ENCODE measurements around the gene PRKCE.

PRKCE gene

DNA sequence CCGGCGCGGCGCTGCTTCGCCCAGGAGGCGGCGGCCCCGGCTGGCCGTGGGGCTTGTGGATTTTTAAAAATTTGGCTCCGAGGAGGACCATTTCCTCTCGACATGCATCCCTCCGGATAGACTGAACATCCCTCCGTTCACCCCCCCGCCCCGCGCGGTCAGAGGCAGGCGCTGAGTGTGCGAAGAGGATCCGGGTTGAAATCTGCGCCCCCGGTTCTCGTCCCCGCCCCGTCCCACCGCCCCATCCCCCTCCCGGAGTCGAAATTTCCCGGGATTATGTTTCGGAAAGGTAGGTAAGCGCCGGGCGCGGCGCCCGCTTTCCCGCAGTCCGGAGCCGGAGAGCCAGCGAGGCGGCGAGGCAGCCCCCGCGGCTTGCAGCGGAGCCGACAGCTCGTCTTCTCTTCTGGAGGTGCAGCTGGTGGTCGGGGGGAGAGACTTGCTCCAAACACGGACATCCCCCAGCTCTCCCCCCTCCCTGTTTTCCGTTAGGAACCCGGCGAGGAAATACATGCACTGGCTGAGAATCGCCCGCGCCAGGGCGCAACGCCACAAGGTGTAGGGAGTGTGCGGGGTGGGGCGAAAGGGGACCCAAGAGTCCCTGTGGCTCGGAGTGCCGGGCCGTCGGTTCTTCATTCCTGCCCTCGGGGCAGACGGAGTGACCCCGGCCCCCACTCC is at the start of gene PRKCE:
Gene PRKCE, plus strand, starts transcription at position 261 of the 675 bp plus-strand sequence.
- Mint-ChIP-seq H3K4me3 (peak within 1 kb of the TSS; percentile 93), H3K27me3 (ENCODE audit: low read depth) (peaks cover 21% of the 10 kb centered on the region), H3K27ac (peak within 1 kb of the TSS; percentile 98), H3K9me3 (no peaks in the 10 kb centered on the region), H3K36me3 (ENCODE audit: low read depth) (peaks cover 4% of the 10 kb centered on the region), H3K4me1 (ENCODE audit: low read depth) (peaks cover 33% of the 10 kb centered on the region)
- peak; percentile 19 for DNase-seq (ENCODE audit: low spot score)

DNA sequence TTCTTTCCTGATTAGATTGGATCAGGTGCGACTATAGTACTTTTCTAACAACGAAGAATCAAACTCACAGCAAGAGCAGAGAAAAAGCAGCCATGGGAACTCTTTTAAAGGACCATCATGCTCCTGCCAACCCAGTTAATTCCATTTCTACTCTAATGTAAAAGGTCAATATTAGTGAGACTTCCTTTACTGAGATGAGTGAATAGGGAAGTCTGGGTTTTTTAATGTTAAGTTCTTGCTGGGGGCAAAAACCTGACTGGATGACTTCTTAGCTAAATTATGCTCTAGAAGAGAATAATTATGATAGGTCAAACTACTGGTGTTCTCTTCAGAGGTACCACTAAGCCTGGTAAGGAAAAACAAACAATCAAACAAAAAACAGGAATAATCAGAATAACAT is 48.9 kb upstream of the PRKCE start:
- H3K27ac Mint-ChIP-seq: no peak overlapping the region
- H3K4me3 Mint-ChIP-seq: no peak overlapping the region
- H3K36me3 Mint-ChIP-seq (ENCODE audit: low read depth): peaks cover 41% of the 10 kb centered on the region

DNA sequence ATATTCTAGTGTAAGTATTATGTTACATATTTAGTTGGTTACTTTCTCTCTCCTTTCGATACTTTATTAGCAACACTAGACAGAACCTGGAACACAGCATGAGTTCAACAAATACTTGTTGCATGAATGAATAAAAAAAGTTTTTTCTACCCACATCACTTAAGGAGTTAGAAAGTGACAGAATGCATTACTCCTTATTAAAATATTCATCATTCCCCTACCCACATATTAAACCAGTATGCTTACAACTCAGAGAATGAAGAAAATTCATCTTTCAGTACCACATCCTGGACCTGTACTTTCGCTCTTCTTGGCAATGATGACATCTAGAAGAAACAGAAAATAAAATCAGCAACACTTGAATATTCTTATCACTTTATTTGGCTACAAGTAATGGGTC is 46.4 kb upstream of the PRKCE start:
- Mint-ChIP-seq H3K27me3 (ENCODE audit: low read depth) (no peaks in the 10 kb centered on the region), H3K9me3 (no peaks in the 10 kb centered on the region), H3K4me1 (ENCODE audit: low read depth) (peaks cover 20% of the 10 kb centered on the region), H3K36me3 (ENCODE audit: low read depth) (peaks cover 22% of the 10 kb centered on the region), H3K27ac (no peak overlapping the region), H3K4me3 (no peak overlapping the region)
- no peak for DNase-seq (ENCODE audit: low spot score)

More for the DNA sequence above, 48.9 kb upstream of the PRKCE start:
- Mint-ChIP-seq H3K9me3 (no peaks in the 10 kb centered on the region), H3K4me1 (ENCODE audit: low read depth) (peaks cover 9% of the 10 kb centered on the region), H3K27me3 (ENCODE audit: low read depth) (no peaks in the 10 kb centered on the region)
- DNase-seq (ENCODE audit: low spot score): no peak

DNA sequence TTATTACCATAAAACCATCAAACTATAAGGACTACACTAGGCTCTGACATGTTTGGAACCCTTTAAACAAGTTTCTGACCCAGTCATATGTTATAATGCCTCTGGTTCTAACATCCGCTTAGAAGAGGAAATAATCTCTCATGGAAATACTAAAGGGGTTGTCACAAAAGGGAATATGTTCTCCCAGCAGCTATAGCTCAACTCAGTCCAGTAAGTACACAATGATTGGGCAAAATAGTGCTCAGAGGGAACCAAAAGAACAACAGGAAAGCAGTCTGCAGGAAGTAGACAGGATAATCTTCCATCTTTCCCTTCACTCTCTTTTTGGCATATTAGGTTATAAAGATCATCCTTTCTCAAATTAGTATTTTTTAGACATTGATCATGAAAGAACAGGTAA is 44.7 kb upstream of the PRKCE start:
- Mint-ChIP-seq H3K27me3 (ENCODE audit: low read depth) (no peaks in the 10 kb centered on the region), H3K9me3 (no peaks in the 10 kb centered on the region), H3K4me3 (no peak overlapping the region), H3K36me3 (ENCODE audit: low read depth) (peaks cover 12% of the 10 kb centered on the region), H3K4me1 (ENCODE audit: low read depth) (peaks cover 26% of the 10 kb centered on the region), H3K27ac (no peak overlapping the region)
- no peak for DNase-seq (ENCODE audit: low spot score)

DNA sequence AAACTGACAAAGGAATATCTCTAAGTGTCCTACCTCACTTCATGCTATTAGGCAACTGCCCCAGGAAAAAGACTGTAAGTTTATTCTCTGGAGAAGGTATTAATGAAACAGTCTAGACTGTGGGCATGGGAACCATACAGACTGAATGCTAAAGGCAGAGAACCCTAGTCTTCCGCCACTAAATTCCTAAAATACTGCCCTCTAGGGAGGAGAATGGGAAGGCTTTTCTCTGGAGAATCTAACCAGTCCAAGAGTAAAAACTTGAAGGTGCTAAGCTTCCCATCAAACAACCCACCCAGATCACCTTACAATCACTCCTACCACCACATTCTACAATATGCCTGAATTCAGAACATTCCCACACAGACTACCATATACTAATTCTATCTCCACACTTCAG is 43.8 kb upstream of the PRKCE start:
- Mint-ChIP-seq H3K9me3 (no peaks in the 10 kb centered on the region), H3K27me3 (ENCODE audit: low read depth) (no peaks in the 10 kb centered on the region), H3K4me1 (ENCODE audit: low read depth) (peaks cover 27% of the 10 kb centered on the region), H3K27ac (no peak overlapping the region), H3K4me3 (no peak overlapping the region), H3K36me3 (ENCODE audit: low read depth) (peaks cover 10% of the 10 kb centered on the region)
- no peak for DNase-seq (ENCODE audit: low spot score)

DNA sequence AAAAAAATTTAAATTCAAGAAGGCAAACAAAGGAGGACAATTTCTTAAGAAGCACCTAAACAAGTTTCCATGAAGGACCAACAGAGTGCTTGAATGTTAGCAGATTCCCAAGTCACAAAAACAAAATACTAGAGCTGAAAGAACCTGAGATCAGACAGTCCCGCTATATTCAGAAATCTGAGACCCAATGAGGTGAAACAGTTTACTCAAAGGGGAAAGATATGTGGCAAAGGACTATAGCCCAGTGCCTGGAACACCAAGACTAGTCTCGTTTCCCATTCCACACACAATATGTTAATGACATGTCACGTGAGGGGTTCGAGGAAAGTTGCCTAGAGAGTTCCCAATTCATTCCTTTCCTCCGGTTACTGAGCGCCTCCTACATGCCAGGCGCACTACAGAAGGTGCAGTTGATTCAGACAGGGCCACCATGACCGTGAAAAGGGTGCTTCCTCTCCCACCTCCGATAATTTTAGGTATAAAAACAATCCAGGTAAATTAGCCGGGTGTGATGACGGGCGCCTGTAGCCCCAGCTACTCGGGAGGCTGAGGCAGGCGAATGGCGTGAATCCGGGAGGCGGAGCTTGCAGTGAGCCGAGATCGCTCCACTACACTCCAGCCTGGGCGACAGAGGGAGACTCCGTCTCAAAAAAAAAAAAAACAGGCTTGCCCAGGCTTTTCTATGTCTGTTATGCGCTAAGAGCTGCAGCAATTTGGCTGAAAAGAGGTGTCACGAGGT is 41.0 kb upstream of the PRKCE start:
- no peaks in the 10 kb centered on the region for H3K9me3 Mint-ChIP-seq
- H3K27ac Mint-ChIP-seq: peak overlapping the region; percentile 90
- no peaks in the 10 kb centered on the region for H3K27me3 Mint-ChIP-seq (ENCODE audit: low read depth)
- peak overlapping the region; percentile 88 for H3K4me3 Mint-ChIP-seq
- peak; percentile 40 for DNase-seq (ENCODE audit: low spot score)
- H3K4me1 Mint-ChIP-seq (ENCODE audit: low read depth): peaks cover 24% of the 10 kb centered on the region
- no peaks in the 10 kb centered on the region for H3K36me3 Mint-ChIP-seq (ENCODE audit: low read depth)

DNA sequence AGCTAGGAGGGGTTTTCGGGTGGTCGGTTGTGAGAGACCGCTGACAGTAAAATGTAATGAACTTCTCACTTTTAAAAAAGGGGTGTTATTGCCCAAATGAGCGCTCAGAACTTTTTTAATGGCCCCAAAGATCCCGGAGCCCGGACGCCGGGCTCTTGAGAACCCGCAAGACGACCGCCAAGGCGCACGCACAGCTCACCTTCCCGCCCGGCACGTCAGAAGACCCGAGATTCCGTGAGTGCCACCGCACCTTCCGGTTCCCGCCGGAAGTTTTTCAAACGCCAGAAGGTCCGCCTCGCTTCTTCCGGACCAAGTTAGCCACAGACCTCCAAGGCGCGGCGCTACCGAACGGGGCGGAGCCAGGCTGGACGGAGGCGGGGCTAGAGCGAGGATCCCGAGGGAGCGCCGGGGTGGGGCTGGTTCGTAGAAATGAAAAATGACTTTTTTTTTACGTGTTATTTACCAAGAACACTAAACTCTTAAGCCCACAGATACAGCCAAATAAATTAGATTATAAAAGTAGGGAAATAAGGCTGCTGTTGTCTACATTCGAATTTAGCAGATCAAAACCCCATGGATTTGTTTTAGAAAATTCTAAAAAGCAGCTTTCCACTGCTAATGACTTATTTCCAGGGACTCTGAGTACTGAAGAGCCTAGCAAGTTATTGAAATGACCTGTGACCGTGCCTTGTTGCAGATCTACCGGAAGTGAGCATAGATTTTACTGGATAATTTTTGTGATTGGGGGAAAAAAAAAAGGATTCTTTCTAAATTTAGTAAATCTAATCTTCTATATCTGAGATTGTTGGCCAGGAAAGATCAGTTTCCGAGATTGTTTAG is 40.2 kb upstream of the PRKCE start, which contains the start of gene SRBD1:
Gene SRBD1, minus strand, starts transcription at position 248 of the 840 bp plus-strand sequence. CDS start 5,826 bp downstream, outside the sequence.
- Mint-ChIP-seq H3K36me3 (ENCODE audit: low read depth) (no peaks in the 10 kb centered on the region), H3K4me1 (ENCODE audit: low read depth) (peaks cover 24% of the 10 kb centered on the region), H3K27ac (peak within 1 kb of the TSS; percentile 90), H3K4me3 (peak within 1 kb of the TSS; percentile 88), H3K9me3 (no peaks in the 10 kb centered on the region), H3K27me3 (ENCODE audit: low read depth) (no peaks in the 10 kb centered on the region)
- DNase-seq (ENCODE audit: low spot score): peak; percentile 92

DNA sequence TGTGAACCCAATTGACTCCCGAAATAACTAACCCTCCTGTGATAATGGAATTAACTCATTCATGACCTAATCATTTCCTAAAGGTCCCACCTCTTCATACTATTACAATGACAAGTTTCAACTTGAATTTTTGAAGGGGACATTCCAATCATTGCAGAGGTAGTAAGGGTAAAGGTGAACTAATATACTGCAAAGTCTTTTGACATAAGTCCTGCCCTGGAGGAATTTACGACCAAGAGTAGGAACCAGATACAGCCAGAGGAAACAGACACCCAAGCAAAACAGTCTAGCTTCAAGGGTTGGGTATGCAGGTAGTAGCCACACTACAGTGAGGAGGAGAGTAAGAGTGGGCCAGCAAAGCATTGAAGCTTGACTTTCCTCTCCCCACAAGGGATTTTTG is 39.2 kb upstream of the PRKCE start:
- Mint-ChIP-seq H3K9me3 (no peaks in the 10 kb centered on the region), H3K4me3 (no peak overlapping the region), H3K27me3 (ENCODE audit: low read depth) (peaks cover 4% of the 10 kb centered on the region), H3K36me3 (ENCODE audit: low read depth) (no peaks in the 10 kb centered on the region), H3K27ac (no peak overlapping the region), H3K4me1 (ENCODE audit: low read depth) (peaks cover 23% of the 10 kb centered on the region)
- DNase-seq (ENCODE audit: low spot score): no peak

DNA sequence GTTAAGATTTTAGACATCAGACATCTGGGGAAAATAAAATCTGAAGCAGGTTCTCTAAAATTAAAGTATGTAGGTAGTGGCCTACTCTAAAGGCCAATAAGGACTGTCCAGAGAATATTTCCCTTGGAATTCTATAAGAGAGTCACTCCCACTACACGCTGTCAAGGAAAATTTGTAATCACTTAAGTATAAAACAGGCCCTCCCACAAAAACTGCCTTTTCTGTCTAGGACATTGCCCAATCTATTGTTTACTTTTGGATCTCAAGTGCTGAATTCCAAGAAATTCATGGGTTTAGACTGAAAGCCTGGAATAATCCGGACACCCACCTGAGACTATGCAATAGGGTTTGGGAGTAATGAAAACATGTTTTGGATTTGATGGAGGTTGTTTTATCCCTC is 38.7 kb upstream of the PRKCE start:
- Mint-ChIP-seq H3K4me3 (no peak overlapping the region), H3K4me1 (ENCODE audit: low read depth) (peaks cover 23% of the 10 kb centered on the region), H3K27ac (no peak overlapping the region), H3K36me3 (ENCODE audit: low read depth) (no peaks in the 10 kb centered on the region), H3K27me3 (ENCODE audit: low read depth) (peaks cover 4% of the 10 kb centered on the region), H3K9me3 (no peaks in the 10 kb centered on the region)
- no peak for DNase-seq (ENCODE audit: low spot score)

DNA sequence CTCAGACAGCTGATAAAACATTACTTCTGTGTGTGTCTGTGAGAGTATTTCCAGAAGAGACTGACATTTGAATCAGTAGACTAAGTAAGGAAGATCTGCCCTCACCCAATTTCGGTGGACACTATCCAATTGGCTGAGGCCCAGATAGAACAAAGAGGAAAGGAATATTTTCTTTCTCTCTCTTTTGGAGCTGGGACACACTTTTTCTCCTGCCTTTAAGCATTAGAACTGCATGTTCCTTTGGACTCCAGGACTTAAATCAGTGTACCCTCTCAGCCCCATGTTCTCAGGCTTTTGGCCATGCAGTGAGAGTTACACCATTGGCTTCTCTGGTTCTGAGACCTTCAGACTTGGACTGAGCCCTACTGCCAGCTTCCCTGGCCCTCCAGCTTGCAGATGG is 37.1 kb upstream of the PRKCE start:
- Mint-ChIP-seq H3K4me1 (ENCODE audit: low read depth) (peaks cover 16% of the 10 kb centered on the region), H3K27me3 (ENCODE audit: low read depth) (peaks cover 4% of the 10 kb centered on the region), H3K36me3 (ENCODE audit: low read depth) (no peaks in the 10 kb centered on the region), H3K4me3 (no peak overlapping the region), H3K9me3 (no peaks in the 10 kb centered on the region), H3K27ac (no peak overlapping the region)
- no peak for DNase-seq (ENCODE audit: low spot score)

DNA sequence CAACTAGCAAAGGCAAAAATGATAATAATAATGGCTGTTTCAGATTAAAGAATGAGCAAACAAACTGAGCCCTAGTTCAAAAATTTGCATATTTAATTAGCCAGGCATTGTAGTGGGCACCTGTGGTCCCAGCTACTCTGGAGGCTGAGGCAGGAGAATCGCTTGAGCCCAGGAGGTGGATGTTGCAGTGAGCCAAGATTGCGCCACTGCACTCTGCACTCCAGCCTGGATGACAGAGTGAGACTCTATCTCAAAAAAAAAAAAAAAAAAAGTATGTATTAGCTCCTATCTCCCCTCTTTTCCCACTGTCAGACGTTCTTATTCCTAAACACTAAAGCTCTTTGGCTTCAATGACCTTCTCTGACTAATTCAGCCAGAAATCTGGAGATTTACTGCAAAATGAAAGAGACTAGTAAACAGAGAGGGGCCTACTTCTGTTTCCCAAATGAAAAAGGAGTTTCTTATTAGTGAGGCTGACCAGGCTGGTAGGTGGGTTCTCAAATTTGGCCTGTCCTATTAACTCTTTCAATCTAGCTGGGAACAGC is 36.5 kb upstream of the PRKCE start:
- H3K36me3 Mint-ChIP-seq (ENCODE audit: low read depth): no peaks in the 10 kb centered on the region
- DNase-seq (ENCODE audit: low spot score): no peak
- H3K27me3 Mint-ChIP-seq (ENCODE audit: low read depth): peaks cover 5% of the 10 kb centered on the region
- peaks cover 11% of the 10 kb centered on the region for H3K4me1 Mint-ChIP-seq (ENCODE audit: low read depth)
- no peak overlapping the region for H3K27ac Mint-ChIP-seq
- no peak overlapping the region for H3K4me3 Mint-ChIP-seq
- no peaks in the 10 kb centered on the region for H3K9me3 Mint-ChIP-seq

DNA sequence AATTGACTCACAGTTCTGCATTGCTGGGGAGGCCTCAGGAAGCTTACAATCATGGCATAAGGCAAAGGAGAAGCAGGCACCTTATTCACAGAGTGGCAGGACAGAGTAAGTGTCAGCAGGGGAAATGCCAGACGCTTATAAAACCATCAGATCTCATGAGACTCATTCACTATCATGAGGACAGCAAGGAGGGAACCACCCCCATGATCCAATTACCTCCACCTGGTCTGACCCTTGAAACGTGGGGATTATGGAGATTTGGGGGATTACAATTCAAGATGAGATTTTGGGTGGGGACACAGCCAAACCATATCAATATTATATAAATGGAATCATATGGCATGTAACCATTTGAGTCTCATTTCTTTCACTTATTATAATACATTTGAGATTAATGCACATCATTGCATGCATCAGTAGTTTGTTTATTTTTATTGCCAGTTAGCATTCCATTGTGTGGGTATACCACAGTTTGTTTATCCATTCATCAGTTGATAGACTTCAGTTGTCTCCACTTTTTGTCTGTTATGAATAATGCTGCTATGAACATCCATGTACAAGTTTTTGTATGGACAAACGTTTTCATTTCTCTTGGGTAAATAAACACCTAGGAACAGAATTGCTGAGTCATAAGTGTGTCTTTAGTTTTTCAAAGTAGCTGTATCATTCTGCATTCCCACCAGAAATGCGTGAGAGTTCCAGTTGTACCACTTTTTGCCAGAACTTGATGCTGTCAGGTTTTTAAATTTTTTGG is 34.6 kb upstream of the PRKCE start:
- Mint-ChIP-seq H3K9me3 (no peaks in the 10 kb centered on the region), H3K27me3 (ENCODE audit: low read depth) (peaks cover 7% of the 10 kb centered on the region), H3K36me3 (ENCODE audit: low read depth) (no peaks in the 10 kb centered on the region), H3K4me3 (no peak overlapping the region), H3K4me1 (ENCODE audit: low read depth) (peaks cover 4% of the 10 kb centered on the region), H3K27ac (no peak overlapping the region)
- DNase-seq (ENCODE audit: low spot score): no peak

DNA sequence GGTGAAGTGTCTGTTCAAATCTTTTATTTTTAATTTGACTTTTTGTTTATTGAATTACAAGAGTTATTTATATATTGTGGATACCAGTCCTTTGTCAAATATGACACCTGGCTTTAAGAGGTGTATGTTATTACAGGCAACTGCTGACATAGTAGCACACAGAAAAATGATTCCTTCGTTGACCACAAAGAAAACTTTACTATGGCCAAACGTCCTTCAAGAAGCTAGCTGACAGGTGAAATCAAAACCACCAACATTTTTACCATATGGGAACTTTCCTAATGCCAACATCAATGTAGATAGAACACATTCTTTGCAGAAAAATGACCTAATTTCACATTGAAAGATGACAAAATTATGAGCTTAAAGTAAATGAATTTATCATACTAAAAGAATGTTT is 34.0 kb upstream of the PRKCE start:
- Mint-ChIP-seq H3K4me1 (ENCODE audit: low read depth) (peaks cover 8% of the 10 kb centered on the region), H3K27ac (no peak overlapping the region), H3K9me3 (no peaks in the 10 kb centered on the region), H3K4me3 (no peak overlapping the region), H3K36me3 (ENCODE audit: low read depth) (no peaks in the 10 kb centered on the region), H3K27me3 (ENCODE audit: low read depth) (peaks cover 8% of the 10 kb centered on the region)
- no peak for DNase-seq (ENCODE audit: low spot score)
